Skin epidermis (tissue), 12 donors: ENCODE results near the gene AP5Z1.
A peak's percentile ranks its signal among the peaks of the same experiment; 100 is the strongest.
"Not testable (repeated sequence)": the region's sequence is repeated elsewhere in the genome, so short reads cannot be mapped to it uniquely, and the experiment has no call there.

Experiments
- H3K27ac ChIP-seq, 21 experiments: fragments of 200-600 bp; sonication (generic) in 11 of 21; one replicate each; pipeline ENCODE4 v1.5.0; 2020; ENCODE audit warnings: mild to moderate bottlenecking in 3 of 21, inconsistent platforms in 2 of 21, moderate library complexity in 2 of 21
- H3K4me3 ChIP-seq, 7 experiments: fragments of 200-600 bp; sonication (generic) in 2 of 7; one replicate each; pipeline ENCODE4 v1.5.0; 2020; ENCODE audit warnings: inconsistent platforms in 2 of 7, mild to moderate bottlenecking in 2 of 7, moderate library complexity in 1 of 7

The AP5Z1 gene

GRCh38 chr7:4797858-4798705, 22.7 kb downstream of the AP5Z1 start:
- no peak overlapping the region for H3K4me3 ChIP-seq
- H3K27ac ChIP-seq, result no peak overlapping the region

- H3K27ac ChIP-seq, result no peak overlapping the region
- no peak overlapping the region for H3K4me3 ChIP-seq
Observed at GRCh38 chr7:4798706-4799235, 23.3 kb downstream of the AP5Z1 start.

GRCh38 chr7:4799508-4800268, 24.3 kb downstream of the AP5Z1 start:
- H3K27ac ChIP-seq, result no peak overlapping the region
- no peak overlapping the region for H3K4me3 ChIP-seq

GRCh38 chr7:4800487-4800886, 25.1 kb downstream of the AP5Z1 start:
- H3K27ac ChIP-seq, result no peak overlapping the region
- no peak overlapping the region for H3K4me3 ChIP-seq

DNA sequence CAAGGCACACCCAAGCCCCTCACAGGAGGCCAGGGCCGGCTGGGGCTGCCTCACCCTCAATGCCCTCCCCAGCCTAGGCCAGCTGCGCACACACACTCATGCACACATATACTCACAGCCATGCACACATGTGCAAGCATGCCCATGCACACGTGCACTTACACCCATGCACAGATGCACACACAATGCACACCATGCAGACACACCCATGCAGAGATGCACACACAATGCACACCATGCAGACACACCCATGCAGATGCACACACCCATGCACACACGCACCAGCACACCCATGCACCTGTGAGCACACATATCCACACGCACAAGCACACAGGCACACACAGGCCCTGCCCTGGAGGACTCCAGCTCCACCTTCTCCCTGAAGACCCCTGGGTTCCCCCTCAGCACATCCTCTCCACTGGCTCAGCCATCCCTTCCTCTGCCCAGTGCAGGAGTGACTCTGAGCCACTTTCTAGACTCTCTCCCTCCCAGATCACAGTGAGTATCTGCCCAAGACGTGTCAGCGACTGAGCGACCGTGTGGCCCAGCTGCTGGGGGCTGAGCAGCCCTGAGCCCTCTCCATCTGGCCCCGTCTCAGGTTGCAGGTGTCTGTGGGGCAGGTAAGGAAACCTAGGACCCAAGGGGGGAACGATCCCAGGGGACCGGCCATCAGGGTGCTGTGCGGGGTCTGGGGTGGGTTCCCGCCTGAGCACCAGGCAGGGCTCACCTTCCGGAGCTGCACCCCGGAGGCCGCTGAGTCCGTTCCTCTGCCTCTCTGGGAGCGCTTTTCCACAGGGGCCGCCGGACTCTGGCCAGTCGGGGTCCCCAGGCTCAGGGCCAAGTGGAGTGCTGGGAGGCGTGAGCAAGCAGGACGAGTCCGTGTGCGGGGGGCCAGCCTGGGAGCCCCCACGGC, 25.8 kb downstream of the AP5Z1 start:
- Histone ChIP-seq H3K4me3 (no peak overlapping the region), H3K27ac (no peak overlapping the region)

GRCh38 chr7:4801839-4802231, 26.4 kb downstream of the AP5Z1 start:
- Histone ChIP-seq H3K27ac (no peak overlapping the region), H3K4me3 (no peak overlapping the region)

- not testable (repeated sequence) for H3K4me3 ChIP-seq, H3K27ac ChIP-seq
Observed at GRCh38 chr7:4802577-4802976, 27.2 kb downstream of the AP5Z1 start.

DNA sequence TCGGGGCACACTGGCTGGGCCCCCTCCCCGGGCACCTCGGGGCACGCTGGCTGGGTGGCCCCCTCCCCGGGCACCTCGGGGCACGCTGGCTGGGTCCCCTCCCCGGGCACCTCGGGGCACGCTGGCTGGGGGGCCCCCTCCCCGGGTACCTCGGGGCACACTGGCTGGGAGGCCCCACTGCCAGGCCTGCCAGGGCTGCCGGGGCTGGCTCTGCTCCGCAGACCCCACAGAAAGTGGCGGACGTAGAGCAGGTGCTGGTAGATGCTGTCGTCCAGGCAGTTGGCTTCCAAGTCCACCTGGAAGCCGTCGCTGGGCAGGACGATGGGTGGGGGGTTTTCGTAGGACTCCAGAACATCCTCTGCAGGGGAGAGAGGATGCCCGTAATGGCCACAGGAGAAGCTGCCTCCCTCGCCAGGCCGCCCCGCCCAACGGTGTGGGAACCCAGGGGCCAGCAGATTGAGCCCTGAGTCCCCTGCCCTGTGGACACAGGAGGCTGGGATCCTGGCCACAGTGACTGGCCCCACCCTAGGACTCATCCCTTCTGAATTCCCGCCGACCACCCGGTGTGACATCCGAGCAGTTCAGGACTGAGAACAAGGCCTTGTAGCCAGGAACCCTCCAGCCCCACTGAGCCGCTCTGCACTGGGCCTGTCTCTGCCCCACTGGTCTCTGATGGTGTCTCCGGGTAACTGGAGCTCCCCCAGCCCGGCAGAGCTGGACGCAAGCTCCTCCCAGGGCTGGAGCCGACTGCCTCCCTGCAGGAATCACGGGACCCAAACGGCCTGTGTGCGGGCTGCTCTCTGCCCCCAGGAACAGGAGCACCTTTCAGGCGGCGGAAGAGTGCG, 28.2 kb downstream of the AP5Z1 start:
- Histone ChIP-seq H3K4me3 (no peak overlapping the region), H3K27ac (no peak overlapping the region)

DNA sequence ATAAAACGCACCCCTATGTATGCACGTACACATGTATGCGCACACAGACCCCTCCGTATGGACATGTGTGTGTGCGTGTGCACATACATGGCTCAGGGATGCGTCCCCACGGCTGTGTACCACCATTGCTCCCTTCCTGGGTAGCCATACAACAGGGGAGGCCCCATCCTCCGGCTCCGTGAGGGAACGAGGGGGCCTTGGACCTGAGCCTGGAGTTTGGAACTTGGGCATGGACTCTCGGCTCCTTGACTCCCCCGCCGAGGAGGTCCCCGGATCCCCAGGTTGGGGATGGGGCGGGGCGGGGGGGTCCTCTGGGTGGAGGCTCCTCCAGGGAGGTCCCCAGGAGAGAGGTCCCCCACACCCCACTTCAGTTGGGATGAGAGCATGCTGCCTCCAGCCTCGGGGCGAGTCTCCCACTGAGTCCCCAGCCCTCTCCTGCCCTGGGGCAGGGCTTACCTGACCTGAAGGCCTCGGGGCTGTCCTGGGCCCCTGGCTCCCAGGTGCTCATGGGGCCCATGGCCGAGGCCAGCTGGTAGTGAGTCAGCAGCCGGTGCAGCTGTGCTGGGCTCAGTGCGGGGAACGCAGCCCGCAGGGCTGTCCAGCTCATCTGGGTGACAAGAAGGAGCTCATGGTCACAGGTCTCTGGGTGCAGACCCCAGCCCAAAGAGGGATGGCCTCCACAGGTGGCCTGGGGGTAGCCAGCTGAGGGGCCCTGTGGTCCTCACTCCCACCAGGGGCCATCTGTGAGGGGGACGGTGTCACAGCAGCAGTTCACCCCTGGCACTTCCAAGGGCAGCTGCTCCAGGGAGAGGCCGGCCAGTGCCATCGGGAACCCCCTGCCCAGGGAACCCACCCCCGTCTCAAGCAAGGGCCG, 29.9 kb downstream of the AP5Z1 start:
- H3K27ac ChIP-seq, result no peak overlapping the region

DNA sequence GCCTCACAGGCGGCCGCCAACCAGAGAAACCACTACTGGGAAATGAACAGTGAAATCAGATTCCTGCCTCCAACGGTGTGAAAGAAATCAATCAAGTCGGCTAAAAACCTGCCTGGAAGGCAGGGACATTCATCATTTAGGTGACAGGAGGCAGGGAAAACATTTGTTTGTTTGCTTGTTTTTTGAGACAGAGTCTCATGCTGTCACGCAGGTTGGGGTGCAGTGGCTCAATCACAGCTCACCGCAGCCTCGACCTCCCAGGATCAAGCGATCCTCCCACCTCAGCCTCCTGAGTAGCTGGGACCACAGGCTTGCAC, 30.5 kb downstream of the AP5Z1 start:
- H3K27ac ChIP-seq, result no peak overlapping the region
- H3K4me3 ChIP-seq, result no peak overlapping the region

More for the DNA sequence above, 29.9 kb downstream of the AP5Z1 start:
- no peak overlapping the region for H3K4me3 ChIP-seq

GRCh38 chr7:4806983-4807597, 31.7 kb downstream of the AP5Z1 start:
- Histone ChIP-seq H3K27ac (no peak overlapping the region), H3K4me3 (no peak overlapping the region)

- Histone ChIP-seq H3K4me3 (no peak overlapping the region), H3K27ac (no peak overlapping the region)
Observed at GRCh38 chr7:4807598-4808016, 32.2 kb downstream of the AP5Z1 start.

DNA sequence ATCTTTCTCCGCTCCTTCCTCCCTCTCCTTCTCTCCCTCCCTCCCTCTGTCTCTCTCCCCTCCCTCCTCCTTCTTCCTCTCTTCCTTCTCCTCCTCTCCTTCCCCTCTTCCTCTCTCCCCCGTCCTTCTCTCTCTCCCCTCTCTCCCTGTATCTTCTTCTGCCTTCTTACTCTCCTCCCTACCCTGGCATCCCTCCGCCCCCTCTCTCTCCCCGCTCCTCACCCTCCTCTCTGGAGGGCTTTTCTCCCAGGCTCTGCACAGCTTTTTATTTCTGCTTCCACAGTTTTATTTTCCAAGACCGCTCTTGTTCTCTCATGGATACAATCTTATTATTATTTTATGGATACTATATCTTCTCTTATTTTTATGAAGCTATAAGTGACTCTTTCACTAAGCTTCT, 32.6 kb downstream of the AP5Z1 start:
- H3K4me3 ChIP-seq, result no peak overlapping the region
- H3K27ac ChIP-seq, result no peak overlapping the region

GRCh38 chr7:4808565-4808964, 33.1 kb downstream of the AP5Z1 start:
- H3K4me3 ChIP-seq, result no peak overlapping the region

DNA sequence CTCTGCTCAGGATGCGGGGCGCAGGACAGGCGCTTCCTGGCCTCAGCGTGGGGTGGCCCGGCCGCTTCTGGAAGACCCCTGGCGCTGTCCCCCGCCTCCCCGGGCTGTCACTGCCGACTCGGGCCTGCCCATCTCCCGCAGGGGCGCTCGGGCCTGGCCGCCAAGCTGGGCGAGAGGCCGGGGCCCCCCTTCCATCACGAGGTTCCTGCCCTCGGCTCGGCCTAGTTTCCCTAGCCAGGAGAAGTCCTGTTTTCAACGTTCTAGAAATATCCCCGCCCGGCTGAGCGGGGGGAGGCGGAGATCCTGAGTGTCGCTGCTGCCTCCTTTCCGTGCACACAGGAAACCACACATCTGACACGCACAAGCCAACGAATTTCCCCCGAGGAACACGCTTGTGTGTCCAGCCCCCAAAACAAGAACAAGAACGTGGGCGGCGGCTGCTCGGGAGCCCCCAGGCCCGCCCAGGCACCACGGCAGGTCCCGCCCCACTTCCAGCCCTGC, 33.7 kb downstream of the AP5Z1 start:
- peak overlapping the region in 3 of 21 experiments; percentile 19 to 66 (median 31) for H3K27ac ChIP-seq
- H3K4me3 ChIP-seq, result peak overlapping the region in 1 of 7 experiments; percentile 13

More at GRCh38 chr7:4808565-4808964, 33.1 kb downstream of the AP5Z1 start:
- peak overlapping the region in 1 of 21 experiments; percentile 66 for H3K27ac ChIP-seq

DNA sequence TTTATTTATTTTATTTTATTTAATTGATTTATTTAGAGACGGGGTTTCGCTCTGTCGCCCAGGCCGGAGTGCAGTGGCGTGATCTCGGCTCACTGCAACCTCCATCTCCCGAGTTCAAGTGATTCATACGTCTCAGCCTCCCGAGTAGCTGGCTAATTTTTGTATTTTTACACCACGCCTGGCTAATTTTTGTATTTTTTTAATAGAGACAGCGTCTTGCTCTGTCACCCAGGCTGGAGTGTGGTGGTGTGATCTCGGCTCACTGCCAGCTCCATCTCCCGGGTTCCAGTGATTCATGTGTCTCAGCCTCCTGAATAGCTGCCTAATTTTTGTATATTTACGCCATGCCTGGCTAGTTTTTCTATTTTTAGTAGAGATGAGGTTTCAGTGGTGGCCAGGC, 34.2 kb downstream of the AP5Z1 start:
- no peak overlapping the region for H3K27ac ChIP-seq
- H3K4me3 ChIP-seq, result peak overlapping the region in 1 of 7 experiments; percentile 13

GRCh38 chr7:4814433-4814832, 39.0 kb downstream of the AP5Z1 start:
- Histone ChIP-seq H3K4me3 (no peak overlapping the region), H3K27ac (no peak overlapping the region)
